Nephron (organoid): ENCODE results near the gene TOR1AIP2.

ENCODE experiments used
- H3K27ac Mint-ChIP-seq, 3 experiments: 2 replicates each; pipeline ENCODE4 v1.8.0; 2020; ENCODE audit warnings: mixed read lengths in 3 of 3, mild to moderate bottlenecking in 2 of 3, moderate library complexity in 1 of 3
- H3K27me3 Mint-ChIP-seq: 2 replicates; pipeline ENCODE4 v1.8.0; 2021; ENCODE audit warnings: low read depth, mild to moderate bottlenecking, moderate library complexity, mixed read lengths
- H3K36me3 Mint-ChIP-seq: 2 replicates; pipeline ENCODE4 v1.8.0; 2020; ENCODE audit warnings: low read depth, mixed read lengths
- H3K4me1 Mint-ChIP-seq: 2 replicates; pipeline ENCODE4 v1.8.0; 2020; ENCODE audit warnings: mixed read lengths
- H3K4me3 Mint-ChIP-seq, 3 experiments: 2 replicates each; pipeline ENCODE4 v1.8.0; 2020; ENCODE audit warnings: mild to moderate bottlenecking in 3 of 3, mixed read lengths in 3 of 3, moderate library complexity in 2 of 3
- H3K9me3 Mint-ChIP-seq: 2 replicates; pipeline ENCODE4 v1.8.0; 2020; ENCODE audit warnings: mixed read lengths
- TF ChIP-seq, protein P1 (sequence below), 3 experiments: fragments of 200-600 bp; sonication (generic); IDR thresholded peaks; one replicate each; pipeline ENCODE4 v1.5.0; 2021; ENCODE audit warnings: antibody characterized with exemption in 3 of 3; ENCODE audit not compliant: unreplicated experiment in 3 of 3

Gene TOR1AIP2

DNA sequence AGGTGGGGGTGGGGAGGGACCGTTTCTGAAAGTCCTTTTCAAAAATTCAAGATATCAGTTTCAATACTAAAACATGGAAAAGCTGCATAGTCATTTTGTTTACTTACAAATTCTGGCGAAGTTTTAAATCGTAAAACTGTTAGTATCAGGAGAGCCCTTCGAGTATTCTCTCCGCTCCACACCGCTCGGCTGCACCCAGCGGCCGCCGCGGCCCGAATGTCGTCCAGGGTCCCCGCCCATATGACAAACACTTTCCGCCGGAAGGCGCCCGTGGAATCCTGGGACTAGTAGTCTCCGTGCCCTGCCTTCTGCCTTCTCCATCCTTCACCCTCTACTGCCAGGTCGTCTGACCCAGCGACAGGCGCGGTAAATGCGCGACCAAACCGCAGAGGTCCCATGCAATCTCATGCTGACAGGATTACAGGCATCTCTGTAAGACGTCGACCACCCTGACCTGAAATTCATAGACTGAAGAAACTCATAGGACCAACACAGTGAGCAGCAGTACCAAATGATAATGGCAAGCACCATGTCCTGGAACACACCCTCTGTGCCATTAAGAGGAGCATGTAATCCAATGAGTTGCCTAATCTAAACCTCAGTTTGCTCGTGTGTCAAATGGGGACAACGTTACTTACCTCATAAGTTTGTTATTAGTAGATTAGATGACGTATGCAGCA is at the start of gene TOR1AIP2:
Gene TOR1AIP2, minus strand, starts transcription at position 218 of the 680 bp plus-strand sequence. CDS start 25,138 bp downstream, outside the sequence.
- Mint-ChIP-seq H3K27ac (peak within 1 kb of the TSS; percentile 81 to 93 (median 91)), H3K9me3 (no peaks in the 10 kb centered on the region), H3K36me3 (peaks cover 24% of the 10 kb centered on the region), H3K4me1 (peaks cover 59% of the 10 kb centered on the region), H3K4me3 (peak within 1 kb of the TSS; percentile 94), H3K27me3 (no peaks in the 10 kb centered on the region)
- TF ChIP-seq, protein P1, sequence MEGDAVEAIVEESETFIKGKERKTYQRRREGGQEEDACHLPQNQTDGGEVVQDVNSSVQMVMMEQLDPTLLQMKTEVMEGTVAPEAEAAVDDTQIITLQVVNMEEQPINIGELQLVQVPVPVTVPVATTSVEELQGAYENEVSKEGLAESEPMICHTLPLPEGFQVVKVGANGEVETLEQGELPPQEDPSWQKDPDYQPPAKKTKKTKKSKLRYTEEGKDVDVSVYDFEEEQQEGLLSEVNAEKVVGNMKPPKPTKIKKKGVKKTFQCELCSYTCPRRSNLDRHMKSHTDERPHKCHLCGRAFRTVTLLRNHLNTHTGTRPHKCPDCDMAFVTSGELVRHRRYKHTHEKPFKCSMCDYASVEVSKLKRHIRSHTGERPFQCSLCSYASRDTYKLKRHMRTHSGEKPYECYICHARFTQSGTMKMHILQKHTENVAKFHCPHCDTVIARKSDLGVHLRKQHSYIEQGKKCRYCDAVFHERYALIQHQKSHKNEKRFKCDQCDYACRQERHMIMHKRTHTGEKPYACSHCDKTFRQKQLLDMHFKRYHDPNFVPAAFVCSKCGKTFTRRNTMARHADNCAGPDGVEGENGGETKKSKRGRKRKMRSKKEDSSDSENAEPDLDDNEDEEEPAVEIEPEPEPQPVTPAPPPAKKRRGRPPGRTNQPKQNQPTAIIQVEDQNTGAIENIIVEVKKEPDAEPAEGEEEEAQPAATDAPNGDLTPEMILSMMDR (IDR thresholded peaks at IDR 0.05; ENCODE audit: unreplicated experiment in 3 of 3): no peak

DNA sequence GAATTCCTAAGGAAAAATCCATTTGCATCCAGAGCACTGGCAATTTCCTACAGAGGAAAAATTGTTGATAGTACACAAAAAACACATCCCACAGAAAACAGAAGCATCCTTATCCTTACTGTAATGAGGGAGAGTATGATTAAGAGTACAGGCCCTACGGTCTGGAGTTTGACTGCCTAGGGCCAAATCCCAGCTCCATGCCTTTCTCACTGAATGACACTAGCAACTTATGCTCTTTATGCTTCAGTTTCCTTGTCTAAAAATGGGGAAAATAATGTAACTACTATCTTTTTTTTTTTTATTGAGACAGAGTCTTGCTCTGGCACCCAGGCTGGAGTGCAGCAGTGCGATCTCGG is 49.2 kb upstream of the TOR1AIP2 start:
- Mint-ChIP-seq H3K36me3 (no peaks in the 10 kb centered on the region), H3K27ac (no peak overlapping the region), H3K4me1 (peaks cover 15% of the 10 kb centered on the region), H3K9me3 (no peaks in the 10 kb centered on the region), H3K27me3 (no peaks in the 10 kb centered on the region), H3K4me3 (no peak overlapping the region)
- TF ChIP-seq, protein P1 (IDR thresholded peaks at IDR 0.05; ENCODE audit: unreplicated experiment in 3 of 3): no peak

DNA sequence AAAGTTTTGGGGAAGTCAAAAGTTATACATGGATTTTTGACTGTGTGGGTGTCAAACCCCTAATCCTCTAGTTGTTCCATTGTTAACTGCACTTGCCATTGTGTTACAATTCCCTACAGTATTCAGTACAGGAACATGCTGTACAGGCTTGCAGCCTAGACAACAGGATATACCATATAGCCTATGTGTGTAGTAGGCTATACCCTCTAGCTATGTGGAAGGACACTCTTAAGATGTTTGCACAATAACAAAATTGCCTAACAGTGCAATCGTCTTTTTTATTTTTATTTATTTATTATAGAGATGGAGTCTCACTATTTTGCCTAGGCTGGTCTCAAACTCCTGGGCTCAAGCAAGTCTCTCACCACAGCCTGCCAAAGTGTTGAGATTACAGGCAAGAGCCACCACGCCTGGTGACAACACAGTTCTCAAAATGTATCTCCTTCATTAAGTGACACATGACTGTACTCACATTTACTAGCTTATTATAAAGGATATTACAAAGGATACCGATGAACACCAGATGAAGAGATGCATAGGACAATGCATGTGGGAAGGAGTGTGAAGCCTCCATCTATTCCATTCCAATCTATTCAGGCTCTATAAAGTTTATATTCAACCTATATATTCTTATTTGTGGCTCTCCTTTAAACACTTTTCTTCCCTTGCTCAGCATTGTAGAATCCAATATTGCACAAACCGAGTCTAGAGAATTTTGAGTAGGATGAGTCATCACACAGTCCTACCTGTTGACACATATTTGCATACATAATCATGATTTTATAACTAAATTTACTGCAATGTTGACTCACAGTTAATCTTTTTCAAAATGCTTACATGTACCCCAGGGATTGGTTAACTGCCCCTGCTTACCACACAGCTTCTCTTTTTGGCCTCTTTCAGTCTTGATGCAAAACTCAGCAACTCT is 48.6 kb upstream of the TOR1AIP2 start:
- Mint-ChIP-seq H3K36me3 (no peaks in the 10 kb centered on the region), H3K4me3 (no peak overlapping the region), H3K27ac (no peak overlapping the region), H3K27me3 (no peaks in the 10 kb centered on the region), H3K4me1 (peaks cover 20% of the 10 kb centered on the region), H3K9me3 (no peaks in the 10 kb centered on the region)
- TF ChIP-seq, protein P1 (IDR thresholded peaks at IDR 0.05; ENCODE audit: unreplicated experiment in 3 of 3): no peak

DNA sequence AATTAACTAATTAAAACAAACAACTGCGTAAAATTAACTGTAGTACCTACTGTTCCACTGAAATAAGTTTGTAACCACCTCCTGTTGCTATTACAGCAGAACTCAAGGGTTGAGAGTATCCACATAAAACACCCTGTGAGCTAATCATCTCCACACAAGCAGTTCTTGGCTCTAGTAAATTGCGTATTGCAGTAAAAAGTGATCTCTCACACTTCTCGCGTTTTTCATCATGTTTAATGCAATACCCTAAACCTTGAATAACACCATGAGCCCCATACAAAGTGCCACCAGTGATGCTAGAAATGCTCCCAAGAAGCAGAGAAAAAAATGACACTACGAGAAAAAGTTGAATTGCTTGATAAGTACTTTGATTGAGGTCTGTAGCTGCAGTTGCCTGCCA is 47.7 kb upstream of the TOR1AIP2 start:
- peaks cover 2% of the 10 kb centered on the region for H3K36me3 Mint-ChIP-seq
- TF ChIP-seq, protein P1 (IDR thresholded peaks at IDR 0.05; ENCODE audit: unreplicated experiment in 3 of 3): no peak
- H3K27ac Mint-ChIP-seq: no peak overlapping the region
- no peak overlapping the region for H3K4me3 Mint-ChIP-seq
- H3K9me3 Mint-ChIP-seq: no peaks in the 10 kb centered on the region
- no peaks in the 10 kb centered on the region for H3K27me3 Mint-ChIP-seq
- peaks cover 13% of the 10 kb centered on the region for H3K4me1 Mint-ChIP-seq

DNA sequence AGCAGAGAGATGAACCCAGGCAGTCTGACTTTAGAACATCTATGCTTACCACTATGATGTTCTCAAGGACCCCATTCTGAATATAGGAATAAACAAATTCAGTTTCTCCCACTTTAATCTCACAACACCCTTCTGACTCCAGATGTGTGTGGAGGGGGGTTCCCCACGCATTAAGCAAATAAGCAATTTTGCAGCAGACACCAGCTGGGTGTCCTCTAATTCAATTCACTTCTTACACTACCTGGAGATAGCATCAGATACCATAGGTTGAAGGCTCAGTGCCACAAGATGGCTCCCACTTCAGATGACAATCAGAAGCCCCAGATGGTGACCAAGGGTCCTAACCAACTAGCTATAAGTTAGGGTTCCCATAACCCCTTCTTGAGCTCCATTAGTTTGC is 46.7 kb upstream of the TOR1AIP2 start:
- TF ChIP-seq, protein P1 (IDR thresholded peaks at IDR 0.05; ENCODE audit: unreplicated experiment in 3 of 3): no peak
- Mint-ChIP-seq H3K9me3 (no peaks in the 10 kb centered on the region), H3K27ac (no peak overlapping the region), H3K4me3 (no peak overlapping the region), H3K4me1 (peaks cover 8% of the 10 kb centered on the region), H3K36me3 (peaks cover 9% of the 10 kb centered on the region), H3K27me3 (no peaks in the 10 kb centered on the region)
